Renal cortical epithelial cell (primary cell): ENCODE data around the gene ATP7A. TPM values are rescaled to one million over a fixed set of nuclear protein-coding genes. Genes with fewer than 3 reads are reported as not detected.
A peak's percentile ranks its signal among the peaks of the same experiment; 100 is the strongest.

ENCODE experiments used
- DNase-seq: peaks from one replicate; pipeline ENCODE4 v3.0.0-alpha.2; 2011; ENCODE audit warnings: low read depth
- total RNA-seq: library from RNA; depleted of rRNA; stranded (reverse); fragments of >200 nt; gene quantifications from 2 replicates; pipeline ENCODE4 v1.2.3, GENCODE V29; 2014

The ATP7A gene
- total RNA-seq, 1 donor from 2014 or later: 14.1 TPM

DNA sequence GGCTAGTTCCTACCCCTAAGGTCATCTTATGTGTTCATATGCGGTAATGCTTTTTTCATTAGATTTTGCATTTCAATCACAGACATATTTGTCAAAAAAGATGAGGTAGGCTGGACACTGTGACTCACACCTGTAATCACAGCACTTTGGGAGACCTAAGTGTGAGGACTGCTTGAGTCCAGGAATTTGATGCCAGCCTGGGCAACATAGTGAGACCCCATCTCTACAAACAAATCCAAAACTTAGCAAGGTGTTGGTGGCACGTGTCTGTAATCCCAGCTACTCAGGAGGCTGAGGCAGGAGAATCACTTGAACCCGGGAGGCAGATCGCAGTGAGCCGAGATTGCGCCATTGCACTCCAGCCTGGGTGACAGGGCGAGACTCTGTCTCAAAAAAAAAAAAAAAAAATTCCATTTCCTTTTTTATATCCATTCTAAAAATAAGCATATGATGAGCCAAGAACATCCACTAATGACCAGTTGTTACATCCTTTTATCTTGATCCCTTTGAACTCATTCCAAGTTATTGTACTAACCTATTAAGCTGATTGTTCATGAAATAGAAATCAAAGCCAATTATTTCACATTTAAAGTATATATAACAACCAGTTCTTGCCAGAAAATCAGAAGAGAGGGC, 35.5 kb downstream of the ATP7A start:
- DNase-seq: no peak

DNA sequence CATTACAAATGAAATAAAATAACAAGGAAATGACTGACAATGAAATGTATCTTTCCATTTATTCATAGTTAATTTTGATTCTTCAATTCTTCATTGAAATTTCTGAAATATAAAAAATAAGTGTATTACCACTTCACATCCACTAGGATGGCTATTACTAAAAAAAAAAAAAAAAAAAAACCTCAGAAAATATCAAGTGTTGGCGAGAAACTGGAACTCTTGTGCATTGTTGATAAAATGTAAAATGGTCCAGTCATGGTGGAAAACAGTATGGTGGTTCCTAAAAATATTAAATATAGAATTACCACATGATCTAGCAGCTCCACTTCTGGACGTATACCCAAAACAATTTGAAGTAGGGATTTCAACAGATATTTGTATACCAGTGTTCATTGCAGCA, 36.1 kb downstream of the ATP7A start:
- no peak for DNase-seq

DNA sequence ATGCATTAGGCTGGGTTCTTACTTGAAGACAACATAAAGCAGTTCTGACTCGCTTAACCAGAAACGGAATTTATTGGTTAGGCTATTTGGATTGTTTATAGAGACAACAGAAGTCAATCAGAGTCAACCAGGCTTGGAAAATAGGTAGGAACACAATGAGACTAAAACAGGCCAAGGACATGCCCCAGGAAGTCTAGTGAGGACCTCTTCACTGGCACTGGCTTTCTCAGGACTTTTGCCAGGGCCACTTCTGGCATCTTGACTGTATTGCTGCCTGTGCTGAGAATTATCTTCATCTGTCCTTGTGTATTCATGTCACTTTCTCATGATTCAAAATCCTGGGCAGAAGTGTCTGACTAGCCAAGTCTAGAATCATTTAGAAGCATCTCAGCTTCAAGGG, 39.3 kb downstream of the ATP7A start:
- no peak for DNase-seq

- no peak for DNase-seq
These were observed 41.7 kb downstream of the ATP7A start for GRCh38 chrX:77952173-77952572.

DNA sequence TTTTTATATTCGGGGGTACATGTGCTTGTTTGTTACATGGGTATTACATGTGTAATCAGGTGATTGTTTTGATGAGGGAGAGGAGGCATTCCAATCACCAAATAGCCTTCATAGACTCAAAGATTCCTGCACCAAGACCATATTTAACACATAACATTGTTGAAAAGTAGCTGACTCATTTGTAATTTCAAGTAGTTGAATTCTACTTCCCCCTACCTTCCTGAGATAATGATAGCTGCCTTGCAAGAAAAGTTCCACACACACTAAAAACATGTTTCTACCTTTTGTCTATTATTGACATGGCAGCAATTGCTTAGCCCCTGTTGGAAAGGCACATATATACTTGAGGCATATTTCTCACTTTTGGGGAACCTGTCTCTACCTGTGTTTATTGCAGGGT, 42.8 kb downstream of the ATP7A start:
- DNase-seq: peak; percentile 15

GRCh38 chrX:77953708-77954107, 43.2 kb downstream of the ATP7A start:
- no peak for DNase-seq

DNA sequence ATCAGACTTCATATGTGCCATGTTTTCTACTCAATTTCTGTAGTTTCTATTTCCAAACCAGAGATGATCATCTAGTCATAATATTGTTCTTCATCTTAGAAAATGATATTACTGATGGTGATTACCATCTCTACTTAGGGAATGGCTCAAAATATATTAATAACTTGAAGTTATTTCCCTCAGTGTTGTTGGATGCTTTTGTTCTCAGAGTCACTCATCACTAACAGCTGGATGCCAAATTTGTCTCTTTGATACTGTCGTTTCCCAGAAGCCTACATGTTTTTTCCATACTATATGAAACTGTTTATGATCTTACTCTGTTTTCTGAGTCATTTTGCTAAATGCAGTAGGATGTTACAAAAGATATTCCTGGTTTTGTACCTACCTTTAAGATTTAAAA, 50.1 kb downstream of the ATP7A start:
- no peak for DNase-seq

DNA sequence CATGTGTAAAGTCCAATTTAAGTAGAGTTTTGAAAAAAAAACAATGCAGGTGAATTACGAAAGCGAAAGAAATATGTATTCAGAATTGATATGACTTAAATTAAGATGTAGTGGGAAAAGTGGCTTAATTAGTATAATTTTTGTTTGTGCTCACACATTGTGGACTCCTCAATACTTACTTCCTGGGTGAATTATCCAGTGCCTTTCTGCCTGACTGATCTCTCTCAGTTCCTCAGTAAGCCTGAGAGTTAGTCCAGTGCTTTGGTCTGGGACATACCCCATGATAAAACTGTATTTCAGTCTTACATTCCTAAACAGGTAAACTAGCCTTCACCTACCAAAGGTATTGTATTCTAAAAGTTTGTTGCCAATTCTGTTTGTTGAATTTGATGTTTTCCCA, 50.6 kb downstream of the ATP7A start:
- no peak for DNase-seq

DNA sequence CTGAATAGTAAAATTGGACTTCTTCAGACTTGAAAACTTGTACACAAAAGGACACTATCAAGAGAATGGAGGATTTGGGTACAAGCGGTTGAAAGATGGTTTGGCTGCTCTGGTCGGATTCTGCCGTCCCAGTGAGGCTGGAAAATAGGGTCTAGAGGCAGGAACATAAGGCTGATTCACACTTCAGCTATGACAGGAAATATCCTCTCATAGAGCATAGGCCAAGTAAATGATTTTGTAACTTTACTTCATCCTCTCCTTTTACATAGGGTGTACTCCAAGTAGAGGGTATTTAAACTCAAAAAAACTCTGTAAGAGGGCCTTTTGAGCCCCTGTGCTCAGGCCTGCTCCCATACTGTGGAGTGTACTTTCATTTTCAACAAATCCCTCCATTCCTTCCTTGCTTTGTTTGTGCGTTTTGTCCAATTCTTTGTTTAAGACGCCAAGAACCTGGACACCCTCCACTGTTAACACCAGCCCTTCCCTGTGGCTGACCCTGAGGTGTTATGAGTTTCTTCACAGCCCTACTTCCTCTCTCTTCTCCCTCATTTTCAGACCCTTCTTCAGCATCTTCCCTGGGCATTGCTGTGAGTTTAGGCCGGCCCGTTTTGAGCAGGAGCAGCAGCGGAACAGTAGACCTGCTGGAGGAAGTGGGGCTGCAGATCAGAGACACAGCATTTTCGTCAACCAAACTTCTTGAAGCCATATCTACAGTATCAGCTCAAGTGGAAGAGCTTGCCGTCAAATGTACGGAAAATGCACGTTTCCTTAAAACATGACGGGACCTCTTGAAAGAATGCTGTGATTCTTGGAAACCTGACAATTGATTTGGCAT, 51.8 kb downstream of the ATP7A start:
- DNase-seq: no peak

DNA sequence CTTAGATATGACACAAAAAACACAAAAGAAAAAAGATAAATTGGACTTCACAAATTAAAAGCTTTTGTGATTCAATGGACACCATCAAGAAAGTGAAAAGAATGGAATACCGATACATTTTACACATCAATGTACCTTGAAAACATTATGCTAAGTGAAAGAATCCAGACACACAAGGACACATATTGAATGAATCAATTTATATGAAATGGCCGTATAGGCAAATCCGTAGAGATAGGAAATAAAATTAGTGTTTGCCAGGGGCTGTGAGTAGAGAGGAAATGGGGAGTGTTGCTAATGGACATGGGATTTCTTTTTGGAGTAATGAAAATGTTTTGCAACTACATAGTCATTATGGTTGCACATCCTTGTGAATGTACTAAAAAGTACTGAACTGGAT, 55.9 kb downstream of the ATP7A start:
- no peak for DNase-seq

GRCh38 chrX:77967631-77968030, 57.1 kb downstream of the ATP7A start:
- no peak for DNase-seq

DNA sequence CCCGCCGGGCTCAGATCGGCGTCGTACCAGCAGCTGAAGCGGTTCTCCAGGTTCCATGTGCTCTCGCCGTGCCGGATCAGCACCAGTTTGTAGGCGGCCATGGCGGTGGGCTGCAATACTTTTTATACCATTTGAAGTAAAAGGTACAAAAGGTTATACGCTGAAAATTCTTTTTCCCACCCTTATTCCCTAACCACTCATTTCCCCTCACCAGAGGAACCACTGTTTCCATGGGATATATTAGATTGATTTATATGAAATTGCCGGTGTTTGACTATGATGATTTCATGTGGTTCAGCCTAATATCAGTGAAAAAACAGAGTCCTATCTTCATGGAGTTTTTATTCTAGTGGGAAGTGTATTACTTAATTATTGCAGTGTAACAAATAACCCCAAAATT, 59.0 kb downstream of the ATP7A start, which contains the start of gene PGAM4:
TSS of gene PGAM4 (minus strand) at position 101 of the 400 bp plus-strand sequence. CDS start at position 101, 0 bp downstream.
- DNase-seq: no peak

DNA sequence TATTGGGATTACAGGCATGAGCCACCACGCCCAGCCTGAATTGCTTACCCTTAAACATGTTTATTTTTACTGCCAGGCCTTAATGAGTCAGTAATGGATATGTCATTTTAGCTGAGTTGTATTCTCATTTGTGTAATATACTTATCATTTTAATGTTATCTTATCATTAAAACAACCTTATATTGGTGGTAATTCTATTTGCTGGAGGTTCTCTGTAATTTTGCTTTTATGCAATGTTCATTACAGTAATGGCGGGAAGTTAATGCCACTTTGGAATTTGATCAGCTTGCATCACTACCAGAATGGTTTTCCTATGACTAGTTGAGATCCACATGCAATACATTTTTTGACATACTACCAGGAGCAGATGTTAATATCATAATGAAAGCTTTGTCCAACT, 65.3 kb downstream of the ATP7A start:
- DNase-seq: no peak

DNA sequence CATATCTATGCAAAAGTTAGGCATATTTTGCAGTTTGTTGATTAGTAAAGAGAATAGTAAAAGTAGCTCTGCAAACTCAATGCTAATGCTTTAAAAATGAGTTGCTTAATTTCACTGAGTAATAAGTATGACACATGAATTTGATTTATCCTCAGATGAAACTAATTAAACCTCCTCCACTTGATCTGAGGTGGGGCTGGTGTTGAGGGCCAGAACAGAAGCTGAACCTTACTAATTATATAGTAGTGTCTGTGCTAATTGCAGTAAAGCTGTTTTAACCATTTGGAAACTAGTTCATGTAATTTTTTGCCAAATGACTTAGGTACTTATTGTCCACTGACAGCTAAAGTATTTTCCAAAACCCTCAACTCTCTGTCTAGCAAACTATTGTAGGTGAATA, 66.6 kb downstream of the ATP7A start:
- no peak for DNase-seq

- no peak for DNase-seq
These were observed 67.0 kb downstream of the ATP7A start for GRCh38 chrX:77977518-77977917.

GRCh38 chrX:77979870-77980269, 69.4 kb downstream of the ATP7A start:
- no peak for DNase-seq

GRCh38 chrX:78011846-78012245, 101.4 kb downstream of the ATP7A start:
- DNase-seq: no peak

DNA sequence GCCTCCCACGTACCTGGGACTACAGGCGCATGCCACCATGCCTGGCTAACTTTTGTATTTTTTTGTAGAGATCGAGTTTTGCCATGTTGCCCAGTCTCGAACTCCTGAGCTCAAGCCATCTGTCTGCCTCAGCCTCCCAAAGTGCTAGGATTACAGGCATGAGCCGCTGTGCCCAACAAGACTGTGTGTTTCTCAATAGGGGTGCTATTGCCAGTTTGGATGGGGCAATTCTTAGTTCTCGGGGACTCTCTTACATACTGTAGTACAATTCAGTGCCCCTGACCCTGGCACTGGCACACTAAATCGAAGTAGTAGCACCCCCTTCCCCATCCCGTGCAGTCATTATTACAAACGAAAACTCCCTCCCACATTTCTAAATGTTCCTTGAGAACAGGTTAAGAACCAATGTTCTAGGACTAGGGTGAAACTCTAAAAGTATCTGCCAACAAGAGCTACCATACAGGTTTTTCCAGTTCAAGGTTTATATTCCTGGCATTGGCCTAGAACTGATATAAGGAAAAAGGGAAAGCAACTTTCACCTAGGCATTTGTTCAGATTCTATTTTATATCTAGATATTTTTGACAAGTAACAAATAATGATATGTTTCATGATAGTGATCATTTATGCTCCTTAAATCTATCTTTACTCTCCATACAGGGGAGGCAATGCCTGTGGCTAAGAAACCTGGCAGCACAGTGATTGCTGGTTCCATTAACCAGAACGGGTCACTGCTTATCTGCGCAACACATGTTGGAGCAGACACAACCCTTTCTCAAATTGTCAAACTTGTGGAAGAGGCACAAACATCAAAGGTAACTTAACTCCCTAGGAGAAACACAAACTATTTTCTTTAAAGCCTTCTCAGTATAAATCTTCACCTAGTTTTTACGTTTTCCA, 109.3 kb downstream of the ATP7A start:
- peak; percentile 2 for DNase-seq

DNA sequence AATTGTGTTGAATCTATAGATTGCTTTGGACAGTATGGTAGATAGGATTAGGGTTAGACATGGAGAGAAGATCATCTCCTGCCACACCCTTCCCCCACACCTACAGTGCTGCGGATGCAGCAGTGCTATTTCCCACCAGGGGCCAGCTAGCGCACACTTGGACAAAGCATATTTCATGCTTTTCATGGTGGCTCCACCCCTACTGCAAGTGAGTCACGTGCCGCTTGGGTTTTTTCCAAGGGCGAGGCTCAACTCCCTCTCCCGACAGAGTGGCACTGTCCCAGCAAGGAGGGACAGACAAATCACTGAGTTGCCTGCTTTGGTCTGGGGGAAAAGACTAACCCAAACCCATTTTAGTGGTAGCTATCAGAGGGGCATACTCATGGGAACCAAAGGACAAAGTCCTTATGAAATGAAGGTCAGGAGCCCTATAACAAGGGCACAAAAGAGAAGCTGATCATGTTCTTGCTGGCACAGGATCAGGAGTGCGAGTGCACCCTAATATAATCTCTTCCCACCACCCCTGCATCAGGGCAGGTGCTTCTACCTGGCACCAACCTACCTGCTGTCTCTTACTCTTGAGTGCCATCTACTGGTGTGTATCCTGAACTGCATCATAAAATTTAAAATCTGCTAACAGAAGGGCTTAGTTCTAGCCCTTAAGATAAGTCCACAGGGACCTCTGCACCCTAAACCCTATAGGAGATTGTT, 114.0 kb downstream of the ATP7A start:
- DNase-seq: no peak

GRCh38 chrX:78027798-78028197, 117.3 kb downstream of the ATP7A start:
- DNase-seq: no peak

DNA sequence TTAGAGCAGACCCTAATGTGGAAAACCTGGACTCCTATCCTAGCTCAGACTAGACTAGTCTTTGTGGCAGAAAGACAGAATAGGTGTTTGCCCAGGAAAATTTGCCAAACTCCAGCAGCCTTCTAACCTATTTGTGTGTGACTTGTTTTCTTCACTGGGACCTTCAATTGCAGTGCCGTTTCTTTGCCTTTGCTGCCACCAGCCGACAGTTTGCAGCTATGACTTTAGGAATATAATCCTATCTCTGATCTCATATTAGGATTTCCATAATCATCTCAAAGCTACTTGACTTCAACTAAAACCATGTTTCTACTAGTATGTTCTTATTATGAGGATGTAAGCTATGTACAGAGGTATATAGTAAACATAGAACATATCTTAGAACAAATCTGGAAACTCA, 119.2 kb downstream of the ATP7A start:
- DNase-seq: peak; percentile 2

- no peak for DNase-seq
These were observed 124.6 kb downstream of the ATP7A start for GRCh38 chrX:78035061-78035460.
